HEK293 (cell line): ENCODE data around the gene CMIP.

Experiments
- KLF16 ChIP-seq: fragments of 450-650 bp; formaldehyde crosslinking; IDR thresholded peaks from 2 replicates; pipeline ENCODE4 v1.5.1; 2017; ENCODE audit warnings: missing biosample characterization, missing genetic modification characterization
- ZNF24 ChIP-seq: fragments of 450-650 bp; formaldehyde crosslinking; IDR thresholded peaks from 2 replicates; pipeline ENCODE4 v1.5.1; 2016; ENCODE audit warnings: missing biosample characterization, missing genetic modification characterization
- ZNF311 ChIP-seq: fragments of 450-650 bp; formaldehyde crosslinking; IDR thresholded peaks from 2 replicates; pipeline ENCODE4 v1.5.1; 2017; ENCODE audit warnings: missing biosample characterization, missing genetic modification characterization, borderline replicate concordance
- TF ChIP-seq, protein P1 (sequence below): fragments of 450-650 bp; formaldehyde crosslinking; IDR thresholded peaks from 2 replicates; pipeline ENCODE4 v1.5.1; 2016; ENCODE audit warnings: missing biosample characterization, missing genetic modification characterization

- TF ChIP-seq KLF16 (tag by site-specific recombination), result no peak
- TF ChIP-seq ZNF311 (tag by site-specific recombination), result no peak
- TF ChIP-seq, protein P1, sequence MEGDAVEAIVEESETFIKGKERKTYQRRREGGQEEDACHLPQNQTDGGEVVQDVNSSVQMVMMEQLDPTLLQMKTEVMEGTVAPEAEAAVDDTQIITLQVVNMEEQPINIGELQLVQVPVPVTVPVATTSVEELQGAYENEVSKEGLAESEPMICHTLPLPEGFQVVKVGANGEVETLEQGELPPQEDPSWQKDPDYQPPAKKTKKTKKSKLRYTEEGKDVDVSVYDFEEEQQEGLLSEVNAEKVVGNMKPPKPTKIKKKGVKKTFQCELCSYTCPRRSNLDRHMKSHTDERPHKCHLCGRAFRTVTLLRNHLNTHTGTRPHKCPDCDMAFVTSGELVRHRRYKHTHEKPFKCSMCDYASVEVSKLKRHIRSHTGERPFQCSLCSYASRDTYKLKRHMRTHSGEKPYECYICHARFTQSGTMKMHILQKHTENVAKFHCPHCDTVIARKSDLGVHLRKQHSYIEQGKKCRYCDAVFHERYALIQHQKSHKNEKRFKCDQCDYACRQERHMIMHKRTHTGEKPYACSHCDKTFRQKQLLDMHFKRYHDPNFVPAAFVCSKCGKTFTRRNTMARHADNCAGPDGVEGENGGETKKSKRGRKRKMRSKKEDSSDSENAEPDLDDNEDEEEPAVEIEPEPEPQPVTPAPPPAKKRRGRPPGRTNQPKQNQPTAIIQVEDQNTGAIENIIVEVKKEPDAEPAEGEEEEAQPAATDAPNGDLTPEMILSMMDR, result no peak
- TF ChIP-seq ZNF24 (tag by site-specific recombination), result no peak
Measured at GRCh38 chr16:81629896-81630634, 185.5 kb downstream of the CMIP start.
